ENCODE results near the gene OTOP3.

Gene OTOP3

GRCh38 chr17:74987909-74988711 lies 52.4 kb downstream of the OTOP3 start:
- H2AFZ ChIP-seq (ENCODE audit: low read depth): peak overlapping the region; percentile 67
- H3K27me3 ChIP-seq (ENCODE audit: insufficient read depth, low read depth): peaks cover 6% of the 10 kb centered on the region
- peak overlapping the region; percentile 17; the same call in 1 of the 2 replicates for H3K9ac ChIP-seq
- no peaks in the 10 kb centered on the region for H3K79me2 ChIP-seq (ENCODE audit: insufficient read depth, low read depth)
- no peak overlapping the region for H3K4me3 ChIP-seq (IDR thresholded peaks at IDR 0.05; ENCODE audit: insufficient read depth, low read depth, low read length)
- no peak overlapping the region for H3K27ac ChIP-seq
- H3K4me1 ChIP-seq (ENCODE audit: low read depth, poor library complexity, severe bottlenecking): peaks cover 23% of the 10 kb centered on the region
- H3K36me3 ChIP-seq (ENCODE audit: insufficient read depth): no peaks in the 10 kb centered on the region
- H4K20me1 ChIP-seq (ENCODE audit: insufficient read depth): no peaks in the 10 kb centered on the region
- no peak for TF ChIP-seq CTCF (conservative IDR thresholded peaks at IDR 0.05; ENCODE audit: low read depth, low read length)
- peak overlapping the region; percentile 58 for H3K4me2 ChIP-seq

- H3K9ac ChIP-seq: no peak overlapping the region
- H3K27ac ChIP-seq: no peak overlapping the region
- H3K4me1 ChIP-seq (ENCODE audit: low read depth, poor library complexity, severe bottlenecking): peaks cover 20% of the 10 kb centered on the region
- H3K27me3 ChIP-seq (ENCODE audit: insufficient read depth, low read depth): peaks cover 6% of the 10 kb centered on the region
- H3K79me2 ChIP-seq (ENCODE audit: insufficient read depth, low read depth): no peaks in the 10 kb centered on the region
- H2AFZ ChIP-seq (ENCODE audit: low read depth): no peak overlapping the region
- H3K4me2 ChIP-seq: no peak overlapping the region
- H4K20me1 ChIP-seq (ENCODE audit: insufficient read depth): no peaks in the 10 kb centered on the region
- no peak overlapping the region for H3K4me3 ChIP-seq (IDR thresholded peaks at IDR 0.05; ENCODE audit: insufficient read depth, low read depth, low read length)
- no peak for TF ChIP-seq CTCF (conservative IDR thresholded peaks at IDR 0.05; ENCODE audit: low read depth, low read length)
- no peaks in the 10 kb centered on the region for H3K36me3 ChIP-seq (ENCODE audit: insufficient read depth)
These were observed 54.9 kb downstream of the OTOP3 start for GRCh38 chr17:74990581-74991105.

- H3K27ac ChIP-seq: no peak overlapping the region
- no peaks in the 10 kb centered on the region for H3K36me3 ChIP-seq (ENCODE audit: insufficient read depth)
- no peak overlapping the region for H3K4me3 ChIP-seq (IDR thresholded peaks at IDR 0.05; ENCODE audit: insufficient read depth, low read depth, low read length)
- peaks cover 6% of the 10 kb centered on the region for H3K27me3 ChIP-seq (ENCODE audit: insufficient read depth, low read depth)
- H3K4me1 ChIP-seq (ENCODE audit: low read depth, poor library complexity, severe bottlenecking): peaks cover 5% of the 10 kb centered on the region
- no peak overlapping the region for H2AFZ ChIP-seq (ENCODE audit: low read depth)
- no peak for TF ChIP-seq CTCF (conservative IDR thresholded peaks at IDR 0.05; ENCODE audit: low read depth, low read length)
- no peaks in the 10 kb centered on the region for H4K20me1 ChIP-seq (ENCODE audit: insufficient read depth)
- no peak overlapping the region for H3K9ac ChIP-seq
- no peak overlapping the region for H3K4me2 ChIP-seq
- H3K79me2 ChIP-seq (ENCODE audit: insufficient read depth, low read depth): no peaks in the 10 kb centered on the region
These were observed 56.5 kb downstream of the OTOP3 start for GRCh38 chr17:74992223-74992622.

GRCh38 chr17:74994440-74994839 lies 58.7 kb downstream of the OTOP3 start:
- Histone ChIP-seq H3K9ac (no peak overlapping the region), H4K20me1 (ENCODE audit: insufficient read depth) (no peaks in the 10 kb centered on the region), H3K79me2 (ENCODE audit: insufficient read depth, low read depth) (no peaks in the 10 kb centered on the region), H3K36me3 (ENCODE audit: insufficient read depth) (no peaks in the 10 kb centered on the region), H3K27ac (no peak overlapping the region), H3K4me2 (no peak overlapping the region), H3K4me1 (ENCODE audit: low read depth, poor library complexity, severe bottlenecking) (no peaks in the 10 kb centered on the region), H3K27me3 (ENCODE audit: insufficient read depth, low read depth) (no peaks in the 10 kb centered on the region), H3K4me3 (IDR thresholded peaks at IDR 0.05; ENCODE audit: insufficient read depth, low read depth, low read length) (no peak overlapping the region), H2AFZ (ENCODE audit: low read depth) (no peak overlapping the region)
- TF ChIP-seq CTCF (conservative IDR thresholded peaks at IDR 0.05; ENCODE audit: low read depth, low read length): no peak
